Stimulated activated CD4-positive, alpha-beta T cell treated with anti-CD3 and anti-CD28 coated beads, Interleukin-12 subunit alpha, Interleukin-12 subunit beta, amount 100 ng/mL, for 4 hours (primary cell): Measurements from ENCODE around the gene BOD1L1.

Experiments used
- DNase-seq: peaks from one replicate; pipeline ENCODE4 v3.0.0-alpha.2; 2020

BOD1L1 gene

GRCh38 chr4:13538427-13538973, 89.0 kb downstream of the BOD1L1 start:
- no peak for DNase-seq

GRCh38 chr4:13537832-13538177, 89.7 kb downstream of the BOD1L1 start:
- DNase-seq, result no peak

GRCh38 chr4:13537011-13537831, 90.3 kb downstream of the BOD1L1 start:
- DNase-seq, result no peak

GRCh38 chr4:13536607-13537006, 90.9 kb downstream of the BOD1L1 start:
- no peak for DNase-seq

GRCh38 chr4:13535708-13536361, 91.7 kb downstream of the BOD1L1 start:
- DNase-seq, result no peak

GRCh38 chr4:13535118-13535517, 92.4 kb downstream of the BOD1L1 start:
- DNase-seq, result no peak

GRCh38 chr4:13534344-13535063, 93.0 kb downstream of the BOD1L1 start:
- DNase-seq, result no peak

GRCh38 chr4:13533670-13534343, 93.7 kb downstream of the BOD1L1 start:
- no peak for DNase-seq

- DNase-seq, result no peak
Measured at GRCh38 chr4:13531625-13531998, 95.9 kb downstream of the BOD1L1 start.

- no peak for DNase-seq
Measured at GRCh38 chr4:13530823-13531624, 96.5 kb downstream of the BOD1L1 start.

GRCh38 chr4:13529128-13529919, 98.2 kb downstream of the BOD1L1 start:
- DNase-seq, result no peak

GRCh38 chr4:13528821-13529127, 98.8 kb downstream of the BOD1L1 start:
- DNase-seq, result no peak

GRCh38 chr4:13527981-13528820, 99.3 kb downstream of the BOD1L1 start:
- no peak for DNase-seq

GRCh38 chr4:13527192-13527980, 100.1 kb downstream of the BOD1L1 start:
- no peak for DNase-seq

GRCh38 chr4:13526658-13527057, 100.9 kb downstream of the BOD1L1 start:
- DNase-seq, result no peak

GRCh38 chr4:13525606-13526281, 101.8 kb downstream of the BOD1L1 start:
- no peak for DNase-seq

GRCh38 chr4:13524504-13525243, 102.9 kb downstream of the BOD1L1 start:
- no peak for DNase-seq
